Keratinocyte (primary cell): ENCODE data around the gene DMD. TPM values are rescaled to one million over a fixed set of nuclear protein-coding genes. Genes with fewer than 3 reads are reported as not detected.

ENCODE experiments used
- DNase-seq: peaks from one replicate; pipeline ENCODE4 v3.0.0-alpha.2; 2011; ENCODE audit warnings: low read depth, missing footprints, low spot score
- FAIRE-seq: peaks from 2 replicates; lab custom pipeline; 2011; peaks lifted over from hg19 to GRCh38; lab: Jason Lieb, UNC
- H2AFZ ChIP-seq: 2 replicates; pipeline ENCODE4 v1.6.0; 2012; ENCODE audit warnings: low read length, control low read depth, inconsistent platforms; ENCODE audit not compliant: control insufficient read depth
- H3K27ac ChIP-seq: 2 replicates; pipeline ENCODE4 v1.5.1; 2011; ENCODE audit warnings: low read length; ENCODE audit not compliant: control insufficient read depth, insufficient read depth
- H3K27me3 ChIP-seq: 3 replicates; pipeline ENCODE4 v1.6.0; 2011; ENCODE audit warnings: low read length; ENCODE audit not compliant: control insufficient read depth, insufficient read depth; ENCODE audit errors: extremely low read depth
- H3K36me3 ChIP-seq, 2 experiments: 2 replicates in 1 of 2; 3 replicates in 1 of 2; pipeline ENCODE4 v1.5.1; 2011; ENCODE audit warnings: low read length in 2 of 2, mild to moderate bottlenecking in 1 of 2; ENCODE audit not compliant: control insufficient read depth in 2 of 2, insufficient read depth in 2 of 2; ENCODE audit errors: extremely low read depth in 1 of 2
- H3K4me1 ChIP-seq: 3 replicates; pipeline ENCODE4 v1.5.1; 2011; ENCODE audit warnings: low read length; ENCODE audit not compliant: control insufficient read depth, insufficient read depth; ENCODE audit errors: extremely low read depth
- H3K4me2 ChIP-seq: 3 replicates; pipeline ENCODE4 v1.6.0; 2011; ENCODE audit warnings: low read depth, low read length; ENCODE audit not compliant: control insufficient read depth, insufficient read depth; ENCODE audit errors: extremely low read depth
- H3K4me3 ChIP-seq, 3 experiments: fragments of 200-600 bp in 1 of 3; sonication (generic) in 1 of 3; 2 replicates in 2 of 3; 3 replicates in 1 of 3; pipeline ENCODE4 v1.5.1; 2011 to 2016; ENCODE audit warnings: low read length in 3 of 3, mild to moderate bottlenecking in 3 of 3, control low read depth in 2 of 3, inconsistent platforms in 1 of 3, low read depth in 1 of 3, mixed read lengths in 1 of 3, mixed run types in 1 of 3, moderate library complexity in 1 of 3; ENCODE audit not compliant: control insufficient read depth in 2 of 3, insufficient read depth in 2 of 3; ENCODE audit errors: extremely low read depth in 1 of 3
- H3K79me2 ChIP-seq: 2 replicates; pipeline ENCODE4 v1.6.0; 2012; ENCODE audit warnings: low read length; ENCODE audit not compliant: control insufficient read depth, insufficient read depth
- H3K9ac ChIP-seq: 3 replicates; pipeline ENCODE4 v1.6.0; 2011; ENCODE audit warnings: low read length; ENCODE audit not compliant: control insufficient read depth, insufficient read depth; ENCODE audit errors: extremely low read depth
- H3K9me1 ChIP-seq: 3 replicates; pipeline ENCODE4 v1.6.0; 2011; ENCODE audit warnings: low read length; ENCODE audit not compliant: control insufficient read depth, insufficient read depth; ENCODE audit errors: extremely low read depth
- H3K9me3 ChIP-seq: 2 replicates; pipeline ENCODE4 v1.5.1; 2012; ENCODE audit warnings: low read depth, low read length; ENCODE audit not compliant: control insufficient read depth
- H4K20me1 ChIP-seq: 3 replicates; pipeline ENCODE4 v1.6.0; 2011; ENCODE audit warnings: low read length; ENCODE audit not compliant: control insufficient read depth, insufficient read depth; ENCODE audit errors: extremely low read depth
- CTCF ChIP-seq, 3 experiments: IDR thresholded peaks in 1 of 3; conservative IDR thresholded peaks in 1 of 3; optimal IDR thresholded peaks in 1 of 3; 2 replicates in 2 of 3; 3 replicates in 1 of 3; pipeline versions ENCODE3 to v1.5.1; 2011; ENCODE audit warnings: low read length in 3 of 3, mild to moderate bottlenecking in 3 of 3, moderate library complexity in 2 of 3, control low read depth in 1 of 3, inconsistent platforms in 1 of 3; ENCODE audit not compliant: insufficient read depth in 2 of 3; ENCODE audit errors: extremely low read depth in 1 of 3
- EZH2 ChIP-seq: IDR thresholded peaks from one replicate; pipeline ENCODE4 v1.6.1; 2012; ENCODE audit warnings: inconsistent platforms, mild to moderate bottlenecking, low read length, moderate library complexity
- dilution Hi-C: fragments of 300-500 bp; cut with MboI; formaldehyde crosslinking; loops from one replicate; pipeline ENCODE4 v1.7.0; 2020; ENCODE audit warnings: low sequenced_read_pairs; ENCODE audit not compliant: extremely low pct_ligation_motif_present
- polyA plus RNA-seq, 5 experiments: library from polyadenylated mRNA; depleted of rRNA in 3 of 5; stranded (reverse) in 3 of 5; stranded (forward) in 1 of 5; unstranded in 1 of 5; fragments of >200 nt; gene quantifications; 1 replicate in 1 of 5; 2 replicates in 3 of 5; 3 replicates in 1 of 5; pipeline versions ENCODE4 v1.2.1 to v1.2.3, GENCODE V29; 2011 to 2012; ENCODE audit warnings: missing spikeins in 2 of 5, low read depth in 1 of 5, low replicate concordance in 1 of 5

The DMD gene
- polyA plus RNA-seq, 1 donor (not counting 4 experiments of a cell fraction or from before 2014, with no cell fraction given) = 8.9 TPM

GRCh38 chrX:31271615-31272471 lies 1939.5 kb downstream of the DMD start:
- Histone ChIP-seq H3K36me3 (no peaks in the 10 kb centered on the region), H3K27me3 (no peaks in the 10 kb centered on the region), H4K20me1 (no peaks in the 10 kb centered on the region), H3K9me3 (no peaks in the 10 kb centered on the region), H3K4me3 (no peak overlapping the region), H3K4me2 (no peak overlapping the region), H2AFZ (no peak overlapping the region), H3K79me2 (no peaks in the 10 kb centered on the region), H3K27ac (no peak overlapping the region), H3K9ac (no peak overlapping the region), H3K9me1 (no peaks in the 10 kb centered on the region), H3K4me1 (peaks cover 7% of the 10 kb centered on the region)
- TF ChIP-seq CTCF (optimal IDR thresholded peaks at IDR 0.05 in 1 of 3, IDR thresholded peaks at IDR 0.05 in 1 of 3, conservative IDR thresholded peaks at IDR 0.05 in 1 of 3; ENCODE audit: extremely low read depth in 1 of 3, insufficient read depth in 2 of 3, low read length in 3 of 3) = no peak
- TF ChIP-seq EZH2 = no peak
- dilution Hi-C loops = no loop called here
- FAIRE-seq = peak; percentile 44
- DNase-seq = no peak

GRCh38 chrX:31269914-31270313 lies 1941.4 kb downstream of the DMD start:
- Histone ChIP-seq H4K20me1 (no peaks in the 10 kb centered on the region), H3K9me1 (no peaks in the 10 kb centered on the region), H3K36me3 (no peaks in the 10 kb centered on the region), H3K4me3 (no peak overlapping the region), H3K27ac (no peak overlapping the region), H3K79me2 (no peaks in the 10 kb centered on the region), H3K4me2 (no peak overlapping the region), H2AFZ (no peak overlapping the region), H3K9me3 (no peaks in the 10 kb centered on the region), H3K4me1 (peaks cover 9% of the 10 kb centered on the region), H3K9ac (no peak overlapping the region), H3K27me3 (no peaks in the 10 kb centered on the region)
- DNase-seq = no peak
- TF ChIP-seq EZH2 (no peak), CTCF (optimal IDR thresholded peaks at IDR 0.05 in 1 of 3, IDR thresholded peaks at IDR 0.05 in 1 of 3, conservative IDR thresholded peaks at IDR 0.05 in 1 of 3; ENCODE audit: extremely low read depth in 1 of 3, insufficient read depth in 2 of 3, low read length in 3 of 3) (no peak)
- FAIRE-seq = no peak
- dilution Hi-C loops = no loop called here
